GM13977 (cell line): ENCODE results near the gene DHH.

Experiments used
- DNase-seq: peaks from one replicate; pipeline ENCODE4 v3.0.0; 2012; ENCODE audit warnings: low spot score
- CTCF ChIP-seq: IDR thresholded peaks from 2 replicates; pipeline ENCODE4 v1.5.1; 2012; ENCODE audit warnings: mild to moderate bottlenecking, control low read depth; ENCODE audit not compliant: insufficient read depth; ENCODE audit errors: extremely low read depth, missing control alignments
- in situ Hi-C: fragments of 300-500 bp; cut with MboI; formaldehyde crosslinking; loops from one replicate; pipeline ENCODE4 v1.12.0; 2022; ENCODE audit warnings: low sequenced_read_pairs, low pct_unique_long_range_greater_than_20kb, mixed read lengths, inconsistent platforms; ENCODE audit not compliant: unreplicated experiment

The DHH gene

GRCh38 chr12:49043856-49044258, 50.7 kb downstream of the DHH start:
- in situ Hi-C loops: no loop called here
- DNase-seq: peak; percentile 88

DNA sequence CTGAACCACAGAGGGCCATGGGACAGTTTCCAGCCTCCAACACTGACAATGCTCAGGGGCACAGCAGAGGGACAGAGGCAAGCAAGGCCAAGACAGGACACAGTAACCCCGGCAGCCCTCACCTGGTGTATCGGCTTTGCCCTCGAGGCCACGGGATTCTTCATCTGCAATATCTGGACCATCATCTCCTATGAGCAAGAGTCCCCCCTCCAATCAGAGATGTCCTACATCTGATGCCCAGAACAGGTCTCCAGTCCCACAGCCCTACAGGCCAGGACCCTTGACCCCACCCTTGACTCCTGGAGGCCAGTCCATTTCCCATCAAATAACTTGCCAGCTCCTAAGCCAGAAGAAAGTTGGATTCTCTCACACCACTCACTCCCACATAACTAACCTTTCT, 51.4 kb downstream of the DHH start:
- in situ Hi-C loops: no loop called here
- no peak for TF ChIP-seq CTCF
- no peak for DNase-seq

More at GRCh38 chr12:49043856-49044258, 50.7 kb downstream of the DHH start:
- TF ChIP-seq CTCF: peak; percentile 80

DNA sequence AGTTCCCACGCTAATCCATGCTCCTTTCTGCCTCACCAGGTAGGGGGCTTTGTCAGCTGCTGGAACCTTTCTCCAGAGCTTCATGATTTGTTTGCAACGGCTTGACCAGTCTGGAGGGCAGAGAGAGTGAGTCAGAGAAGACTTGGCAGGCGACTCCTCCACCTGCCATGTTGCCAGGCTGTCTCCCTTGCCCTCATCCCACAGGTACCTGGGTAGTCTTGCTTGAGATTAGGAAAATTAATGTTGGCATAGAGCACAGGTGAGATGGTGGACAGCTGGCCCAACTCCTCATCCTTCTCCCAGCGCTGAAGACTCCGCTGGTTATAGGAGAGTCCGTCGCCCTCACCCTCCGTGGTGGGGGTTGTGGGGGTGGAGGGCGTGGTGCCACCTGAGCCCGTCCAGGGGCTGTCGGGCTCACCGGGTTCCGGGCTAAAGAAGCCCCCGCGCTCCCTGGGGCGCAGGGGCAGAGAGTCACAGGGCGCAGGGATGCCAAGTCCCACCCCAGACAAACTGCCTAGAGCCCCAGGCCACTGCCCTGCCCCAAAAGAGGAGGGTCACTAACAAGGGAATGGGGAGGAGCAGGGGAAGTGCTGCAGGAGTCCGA, 52.6 kb downstream of the DHH start:
- in situ Hi-C loops: no loop called here
- no peak for DNase-seq
- no peak for TF ChIP-seq CTCF

DNA sequence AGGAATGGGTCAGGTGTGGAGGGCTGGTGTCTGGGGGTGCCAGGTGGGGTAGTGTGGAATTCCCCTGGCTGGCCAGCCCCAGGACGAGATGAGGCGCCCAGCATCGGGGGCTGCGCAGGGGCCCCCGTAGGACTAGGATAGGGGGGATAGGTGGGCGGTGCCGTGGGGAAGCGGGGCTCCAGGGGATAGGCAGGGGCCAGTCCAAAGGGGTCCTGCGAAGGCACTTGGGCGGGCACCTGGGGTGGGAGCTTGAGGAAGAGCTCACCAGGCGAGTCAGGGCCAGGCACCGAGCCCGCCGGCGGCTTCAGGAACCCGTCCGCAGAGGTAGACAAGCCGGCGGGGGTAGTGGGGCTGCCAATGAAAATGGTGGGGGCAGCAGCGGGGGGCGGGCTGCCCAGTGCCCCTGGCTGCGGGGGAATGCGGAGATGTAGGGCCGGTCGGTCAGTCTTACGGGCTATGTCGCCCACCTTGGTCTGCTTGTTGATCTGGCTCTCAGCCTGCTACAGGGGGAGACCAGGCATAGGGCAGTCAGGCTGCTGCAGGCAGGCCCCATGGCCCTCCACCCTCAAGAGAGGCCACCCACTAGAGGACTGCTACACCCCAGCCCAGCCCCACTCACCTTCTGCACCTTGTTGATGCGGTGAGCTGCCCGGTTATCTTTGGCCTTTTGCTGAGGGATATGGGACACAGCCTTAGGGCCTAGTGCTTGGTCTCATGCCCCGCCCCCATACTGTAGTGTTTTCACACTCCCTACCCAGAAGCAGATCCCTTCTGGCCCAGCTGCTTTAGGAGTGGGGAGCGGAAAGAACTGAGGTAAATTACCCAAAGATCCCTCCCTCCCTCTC, 53.3 kb downstream of the DHH start:
- DNase-seq: no peak
- TF ChIP-seq CTCF: no peak
- in situ Hi-C loops: no loop called here

DNA sequence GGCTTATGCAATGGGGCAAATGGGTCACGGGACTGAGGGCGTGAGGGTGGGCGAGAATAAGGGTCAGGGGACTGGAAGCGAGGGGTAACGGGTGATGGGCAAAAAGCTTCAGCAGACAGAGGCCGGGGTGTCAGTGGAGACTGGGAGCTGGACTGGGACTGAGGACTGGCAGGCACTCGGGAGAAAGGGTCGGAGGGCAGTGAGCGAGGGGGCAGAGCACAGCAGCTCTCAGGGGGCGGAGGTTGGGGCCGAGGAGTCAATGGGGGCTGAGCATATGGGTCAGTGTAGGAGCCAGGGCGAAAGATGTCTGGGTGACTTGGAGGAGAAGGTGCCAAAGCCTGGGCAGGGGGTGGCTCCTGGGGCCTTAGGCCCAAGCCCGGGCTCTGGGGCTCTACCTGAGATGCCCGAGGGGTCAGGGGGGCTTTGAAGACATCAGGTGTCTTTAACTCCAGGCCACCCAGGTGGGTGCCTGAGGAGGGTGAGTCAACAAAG, 54.2 kb downstream of the DHH start:
- TF ChIP-seq CTCF: no peak
- no peak for DNase-seq
- in situ Hi-C loops: no loop called here

- TF ChIP-seq CTCF: no peak
- DNase-seq: no peak
- in situ Hi-C loops: no loop called here
These were observed 54.9 kb downstream of the DHH start for GRCh38 chr12:49039421-49040363.
